Measurements from ENCODE around the gene SHANK3.

DNA sequence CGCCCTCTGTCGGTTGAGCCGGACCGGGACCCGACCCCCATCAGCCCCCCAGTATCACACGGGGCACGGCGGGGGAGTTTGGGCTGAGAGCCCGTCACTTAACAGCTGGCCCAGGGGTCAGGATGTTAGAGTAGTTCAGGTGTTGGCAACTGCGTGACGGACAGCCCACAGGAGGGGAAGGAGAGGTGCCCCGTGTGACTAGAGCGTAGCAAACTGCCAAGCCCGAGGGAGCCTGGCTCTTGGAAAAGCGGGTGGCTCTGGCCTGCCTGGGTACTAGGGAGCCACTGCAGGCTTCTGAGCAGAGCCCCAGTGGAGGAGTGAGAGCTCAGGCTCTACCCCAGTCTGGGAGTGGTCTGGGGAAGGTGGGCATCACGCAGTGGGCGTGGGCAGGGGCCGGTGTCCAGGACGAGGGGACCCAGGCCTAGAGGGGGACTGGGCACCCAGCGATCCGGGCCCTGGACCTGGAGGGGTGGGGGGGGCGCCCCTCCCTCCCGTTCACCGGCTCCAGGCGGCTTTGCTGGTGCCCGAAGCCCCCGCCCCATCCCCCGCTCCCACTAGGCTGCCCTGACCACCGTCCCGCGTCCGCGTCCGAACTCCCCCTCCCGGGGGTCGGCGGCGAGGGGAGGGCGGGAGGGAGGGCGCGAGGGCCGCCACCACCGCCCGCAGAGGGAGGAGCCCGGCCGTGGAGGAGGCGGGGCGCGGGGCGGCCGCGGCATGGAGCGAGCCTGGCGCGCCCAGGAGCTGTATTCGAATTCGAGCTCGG, 24.4 kb downstream of the SHANK3 start:
- TF ChIP-seq, protein P1, sequence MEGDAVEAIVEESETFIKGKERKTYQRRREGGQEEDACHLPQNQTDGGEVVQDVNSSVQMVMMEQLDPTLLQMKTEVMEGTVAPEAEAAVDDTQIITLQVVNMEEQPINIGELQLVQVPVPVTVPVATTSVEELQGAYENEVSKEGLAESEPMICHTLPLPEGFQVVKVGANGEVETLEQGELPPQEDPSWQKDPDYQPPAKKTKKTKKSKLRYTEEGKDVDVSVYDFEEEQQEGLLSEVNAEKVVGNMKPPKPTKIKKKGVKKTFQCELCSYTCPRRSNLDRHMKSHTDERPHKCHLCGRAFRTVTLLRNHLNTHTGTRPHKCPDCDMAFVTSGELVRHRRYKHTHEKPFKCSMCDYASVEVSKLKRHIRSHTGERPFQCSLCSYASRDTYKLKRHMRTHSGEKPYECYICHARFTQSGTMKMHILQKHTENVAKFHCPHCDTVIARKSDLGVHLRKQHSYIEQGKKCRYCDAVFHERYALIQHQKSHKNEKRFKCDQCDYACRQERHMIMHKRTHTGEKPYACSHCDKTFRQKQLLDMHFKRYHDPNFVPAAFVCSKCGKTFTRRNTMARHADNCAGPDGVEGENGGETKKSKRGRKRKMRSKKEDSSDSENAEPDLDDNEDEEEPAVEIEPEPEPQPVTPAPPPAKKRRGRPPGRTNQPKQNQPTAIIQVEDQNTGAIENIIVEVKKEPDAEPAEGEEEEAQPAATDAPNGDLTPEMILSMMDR (IDR thresholded peaks at IDR 0.05; ENCODE audit: low read depth, low read length) = no peak
- no peak for TF ChIP-seq POLR2A (IDR thresholded peaks at IDR 0.05; ENCODE audit: extremely low read depth, insufficient read length)

Measured in NB4 (cell line).